Dermis blood vessel endothelial cell (primary cell): ENCODE measurements around the gene PSMB10. TPM values are rescaled to one million over a fixed set of nuclear protein-coding genes. Genes with fewer than 3 reads are reported as not detected.
"Not testable (repeated sequence)": the region's sequence is repeated elsewhere in the genome, so short reads cannot be mapped to it uniquely, and the experiment has no call there.

ENCODE experiments used
- DNase-seq: peaks from one replicate; pipeline ENCODE4 v3.0.0; 2010
- total RNA-seq: library from RNA; depleted of rRNA; stranded (reverse); fragments of >200 nt; gene quantifications from 2 replicates; pipeline ENCODE4 v1.2.3, GENCODE V29; 2014

PSMB10 gene
- total RNA-seq: 46.8 and 95.8 TPM in 2 replicates

DNA sequence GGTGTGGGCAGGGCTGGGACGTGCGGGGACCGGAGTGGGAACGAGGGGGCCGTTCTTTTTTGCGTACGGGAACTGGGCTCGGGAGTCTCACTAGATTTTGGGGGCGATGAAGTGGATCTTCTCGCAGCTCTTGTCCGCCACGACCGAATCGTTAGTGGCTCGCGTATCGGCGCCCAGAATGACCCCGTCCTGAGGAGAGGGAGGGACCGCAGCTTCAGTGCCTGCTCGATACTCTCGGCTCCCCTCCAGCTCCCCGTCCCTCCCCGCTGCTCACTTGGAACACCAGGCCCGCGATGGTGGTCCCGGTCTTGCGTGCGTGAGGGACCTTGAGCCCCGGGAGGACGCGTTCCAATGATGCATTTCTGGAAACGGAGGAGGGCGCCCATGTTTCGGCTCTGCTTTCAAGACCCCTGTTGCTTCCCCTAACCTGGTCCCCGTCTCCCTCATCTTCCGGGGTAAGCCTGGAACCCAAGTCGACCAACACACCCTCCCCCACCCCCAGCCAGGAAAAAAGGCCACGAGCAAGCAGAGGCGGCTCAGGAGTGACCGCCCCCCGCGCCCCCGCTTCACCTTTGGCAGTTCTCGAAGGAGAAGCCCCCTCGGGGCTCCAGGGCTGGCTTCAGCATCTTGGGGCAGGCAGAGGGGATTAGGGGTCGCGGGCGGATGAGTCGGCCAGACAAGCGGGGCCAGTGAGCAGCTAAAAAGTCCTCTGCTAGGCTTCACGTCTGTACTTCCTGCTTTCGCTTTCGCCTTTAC lies at the start of gene PSMB10:
Gene PSMB10, minus strand, starts transcription at position 727 of the 756 bp plus-strand sequence. Its CDS starts 101 bp downstream, at position 626.
- DNase-seq: peak; percentile 68

DNA sequence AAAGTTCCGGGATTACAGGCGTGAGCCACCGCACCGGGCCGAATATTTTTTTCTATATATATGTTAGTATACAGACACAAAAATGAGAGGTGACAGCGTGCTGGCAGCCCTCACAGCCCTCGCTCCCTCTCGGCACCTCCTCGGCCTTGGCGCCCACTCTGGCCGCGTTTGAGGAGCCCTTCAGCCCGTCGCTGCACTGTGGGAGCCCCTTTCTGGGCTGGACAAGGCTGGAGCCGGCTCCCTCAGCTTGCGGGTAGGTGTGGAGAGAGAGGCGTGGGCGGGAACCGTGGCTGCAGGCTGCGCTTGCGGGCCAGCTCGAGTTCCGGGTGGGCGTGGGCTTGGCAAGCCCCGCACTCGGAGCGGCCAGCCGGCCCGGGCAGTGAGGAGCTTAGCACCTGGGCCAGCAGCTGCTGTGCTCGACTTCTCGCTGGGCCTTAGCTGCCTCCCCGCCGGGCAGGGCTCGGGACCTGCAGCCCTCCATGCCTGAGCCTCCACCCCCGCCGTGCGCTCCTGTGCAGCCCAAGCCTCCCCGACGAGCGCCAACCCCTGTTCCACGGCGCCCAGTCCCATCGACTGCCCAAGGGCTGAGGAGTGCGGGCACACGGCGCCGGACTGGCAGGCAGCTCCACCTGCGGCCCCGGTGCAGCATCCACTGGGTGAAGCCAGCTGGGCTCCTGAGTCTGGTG lies 45.5 kb upstream of the PSMB10 start:
- DNase-seq: no peak

DNA sequence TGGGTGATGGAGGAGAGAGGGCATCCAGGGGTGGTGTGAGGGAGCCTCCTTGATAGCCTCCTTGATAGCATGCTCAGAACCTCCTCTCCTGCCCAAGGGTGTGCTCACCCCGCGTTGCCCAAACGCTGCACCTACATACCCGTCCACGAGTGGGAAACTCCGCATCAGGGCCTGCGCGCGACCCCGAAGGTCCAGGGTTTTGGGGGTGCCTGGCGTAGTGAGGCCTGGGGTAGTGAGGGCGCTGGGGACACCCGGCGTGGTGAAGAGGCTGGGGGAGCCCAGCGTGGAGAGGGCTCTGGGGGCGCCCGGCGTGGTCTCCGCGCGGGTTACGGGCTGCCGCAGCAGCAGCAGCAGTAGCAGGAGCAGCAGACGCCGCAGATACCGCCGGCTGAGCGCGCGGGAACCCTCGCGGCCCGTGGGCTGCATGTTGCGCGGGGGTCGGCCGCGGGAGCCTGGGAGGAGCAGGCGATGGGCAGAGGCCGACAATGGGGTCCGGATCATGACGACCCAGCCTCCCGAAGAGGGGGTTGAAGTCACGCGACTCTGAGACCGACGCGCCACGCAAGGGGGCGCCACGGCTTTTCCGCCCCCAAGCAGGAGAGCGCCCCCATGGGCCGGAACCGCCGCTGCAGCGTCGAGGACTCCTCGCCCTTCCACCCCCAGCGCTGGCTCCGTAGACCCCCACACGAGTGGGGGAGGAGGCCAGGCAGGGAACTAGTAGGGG lies 43.5 kb upstream of the PSMB10 start, which contains the start of gene DPEP3:
Gene DPEP3, minus strand, starts transcription at position 545 of the 724 bp plus-strand sequence. Its CDS starts 119 bp downstream, at position 426.
- DNase-seq: peak; percentile 31

DNA sequence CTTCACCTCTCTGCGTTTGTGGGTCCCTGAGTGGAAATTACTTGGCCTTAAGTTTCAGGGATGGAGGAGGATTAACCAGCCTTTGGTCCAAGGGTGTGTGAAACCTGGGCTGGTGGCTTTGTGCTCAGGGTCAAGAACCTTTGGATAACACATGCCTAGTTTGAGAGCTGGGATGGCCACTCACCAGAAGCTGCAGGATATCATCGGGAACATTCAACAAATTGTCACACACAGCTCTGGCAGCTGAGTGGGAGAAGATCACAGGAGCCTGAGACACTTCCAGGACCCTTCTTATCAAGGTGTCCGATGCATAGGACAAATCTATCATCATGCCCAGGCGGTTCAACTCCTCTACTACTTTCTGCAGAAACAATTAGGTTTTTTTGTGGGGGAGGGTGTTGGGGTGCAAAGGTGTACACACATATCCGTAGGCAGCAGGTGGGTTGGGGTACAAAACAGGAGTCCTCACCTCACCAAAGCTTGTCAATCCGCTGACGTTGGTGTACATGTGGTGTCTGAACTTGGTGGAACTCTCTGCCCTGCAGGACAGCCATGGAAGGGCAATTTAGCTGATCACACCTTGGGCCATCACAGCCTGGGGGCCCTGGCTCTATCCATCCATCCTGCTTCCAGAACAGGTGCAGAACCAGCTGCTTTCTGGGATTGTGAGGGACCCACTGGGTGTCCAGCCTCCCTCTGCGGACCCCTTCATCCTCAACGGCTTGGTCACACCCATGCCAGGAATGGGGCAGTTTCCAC lies 41.0 kb upstream of the PSMB10 start:
- DNase-seq: no peak

DNA sequence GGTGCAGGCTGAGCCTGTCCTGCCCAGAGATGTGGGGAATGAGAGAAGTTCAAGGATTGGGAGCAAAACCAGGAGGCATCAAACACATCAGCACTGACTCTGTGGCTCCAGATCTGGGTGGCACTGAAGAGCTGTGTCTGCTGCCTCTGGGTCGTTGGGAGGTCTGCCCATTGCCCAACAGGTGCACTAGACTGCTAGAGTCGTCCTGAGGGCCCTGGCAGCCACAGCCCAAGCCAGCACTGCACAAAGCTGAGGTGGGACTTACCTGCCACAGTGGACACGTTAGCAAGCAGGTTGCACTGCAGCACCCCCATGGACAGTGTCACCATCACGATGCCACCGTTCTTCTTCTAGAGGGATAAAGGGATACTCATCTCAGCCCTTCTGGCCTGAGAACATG lies 40.4 kb upstream of the PSMB10 start:
- no peak for DNase-seq

DNA sequence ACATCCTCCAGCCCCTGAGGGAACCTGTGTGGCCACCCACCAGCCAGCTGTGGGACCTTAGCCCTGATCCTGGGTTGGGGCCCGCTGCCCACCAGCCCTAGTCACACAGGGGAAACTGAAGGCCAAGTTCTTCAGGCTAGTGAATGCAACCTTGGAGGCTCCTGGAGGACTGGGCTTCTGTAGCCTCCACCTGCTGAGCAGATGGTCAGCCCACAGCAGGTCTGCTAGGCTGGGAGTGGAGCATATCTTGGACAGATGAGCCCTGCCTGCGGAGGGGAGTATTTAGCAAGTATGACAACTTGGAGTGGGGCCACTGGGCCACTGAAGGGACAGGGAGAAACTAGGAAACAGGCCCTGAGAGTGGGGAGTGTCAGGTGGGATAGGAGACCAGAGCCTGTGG lies 39.6 kb upstream of the PSMB10 start:
- DNase-seq: no peak

DNA sequence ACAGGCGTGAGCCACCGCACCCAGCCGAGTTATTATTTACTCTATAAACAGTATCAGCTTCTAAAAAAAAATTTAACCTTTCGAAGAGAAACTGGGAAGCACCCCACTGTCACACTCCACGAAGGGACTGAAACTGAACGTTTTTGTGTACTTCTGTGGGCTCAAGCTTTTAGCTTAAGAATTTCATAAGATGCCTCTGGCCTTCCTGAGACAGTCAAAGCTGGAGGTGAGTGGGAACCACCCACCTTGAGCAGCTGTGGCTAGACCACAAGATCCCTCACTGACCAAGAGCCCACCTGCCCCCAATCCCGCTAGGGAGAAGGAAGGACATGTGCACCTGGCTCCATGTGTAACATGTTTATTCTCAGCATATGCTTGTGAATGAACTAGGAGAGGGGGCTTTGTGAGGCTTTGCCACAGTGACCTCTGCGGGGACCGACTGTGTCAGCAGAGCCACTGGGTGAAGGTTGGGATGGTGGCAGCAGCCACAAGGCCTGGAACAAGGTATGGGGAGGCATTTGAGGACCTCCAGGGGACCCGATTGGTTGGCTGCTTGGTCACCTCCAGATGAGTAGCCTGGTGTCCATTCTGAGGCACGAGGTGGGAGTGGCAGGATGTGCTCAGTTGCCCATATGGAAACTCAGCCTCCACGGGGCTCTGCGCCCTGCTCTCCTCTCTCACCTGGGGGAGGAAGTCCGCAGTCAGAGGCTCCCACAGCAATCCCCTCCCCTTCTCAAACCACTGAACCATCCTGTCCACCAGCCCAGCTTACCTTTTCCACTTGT lies 38.9 kb upstream of the PSMB10 start:
- DNase-seq: no peak

DNA sequence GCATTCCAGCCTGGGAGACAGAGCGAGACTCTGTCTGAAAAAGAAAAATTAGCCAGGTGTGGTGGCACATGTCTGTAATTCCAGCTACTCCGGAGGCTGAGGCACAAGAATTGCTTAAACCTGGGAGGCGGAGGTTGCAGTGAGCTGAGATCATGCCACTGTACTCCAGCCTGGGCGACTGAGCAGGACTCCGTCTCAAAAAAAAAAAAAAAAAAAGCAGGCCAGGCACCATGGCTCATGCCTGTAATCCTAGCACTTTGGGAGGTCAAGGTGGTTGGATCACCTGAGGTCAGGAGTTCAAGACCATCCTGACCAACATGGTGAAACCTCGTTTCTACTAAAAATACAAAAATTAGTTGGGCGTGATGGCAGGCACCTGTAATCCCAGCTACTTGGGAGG lies 35.6 kb upstream of the PSMB10 start:
- not testable (repeated sequence) for DNase-seq

DNA sequence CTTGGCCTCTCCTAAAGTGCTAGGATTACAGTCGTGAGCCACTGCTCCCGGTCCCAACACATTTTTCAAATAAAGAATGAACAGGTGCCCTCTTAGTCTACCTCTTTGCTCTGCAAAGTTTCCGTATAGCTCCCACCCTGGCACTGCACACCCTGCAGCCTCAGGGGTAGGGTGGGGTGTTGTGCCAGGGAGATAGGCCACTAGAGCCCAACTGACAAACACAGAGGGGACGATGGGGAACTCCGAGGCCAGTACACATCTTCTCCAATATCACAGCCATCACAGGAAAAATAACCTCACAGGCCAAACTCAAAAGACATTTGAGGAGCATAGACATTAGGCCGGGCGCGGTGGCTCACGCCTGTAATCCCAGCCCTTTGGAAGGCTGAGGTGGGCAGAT lies 34.5 kb upstream of the PSMB10 start:
- DNase-seq: no peak

DNA sequence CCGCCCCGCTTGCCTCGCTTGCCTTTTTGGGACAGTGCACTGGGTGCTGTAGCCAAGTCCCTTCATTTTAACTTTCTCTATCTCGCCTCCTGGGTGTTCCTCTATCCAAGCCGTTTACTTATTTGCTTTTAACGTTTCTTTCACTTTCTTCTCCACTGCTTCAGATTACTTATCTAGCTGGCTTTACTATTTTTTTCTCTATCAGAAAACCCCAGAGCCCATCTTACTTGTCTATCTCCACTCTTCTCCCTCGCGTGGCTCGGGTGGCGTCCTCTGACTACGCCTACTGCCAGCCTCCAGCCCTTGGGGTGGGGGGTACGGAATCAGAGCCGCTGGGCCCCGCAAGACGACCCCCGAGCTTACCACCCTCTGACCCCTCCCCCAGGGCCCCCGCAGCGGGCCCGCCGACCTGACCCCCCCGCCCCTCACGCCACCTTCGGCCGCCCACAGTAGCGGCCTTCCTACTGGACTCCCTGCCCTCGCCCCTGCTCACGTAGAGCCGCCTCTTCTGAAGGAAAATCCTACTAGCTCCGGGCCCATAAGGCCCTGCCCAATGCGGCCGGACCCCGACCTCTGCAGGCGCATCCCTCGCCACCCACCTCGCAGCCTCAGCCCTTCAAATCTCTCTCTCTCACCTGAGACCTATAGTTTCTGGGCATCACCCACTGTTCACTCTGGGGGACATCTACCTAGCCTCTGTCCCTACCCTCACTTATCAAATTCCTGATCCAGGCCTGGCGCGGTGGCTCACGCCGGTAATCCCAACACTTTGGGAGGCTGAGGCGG lies 32.8 kb upstream of the PSMB10 start:
- no peak for DNase-seq

DNA sequence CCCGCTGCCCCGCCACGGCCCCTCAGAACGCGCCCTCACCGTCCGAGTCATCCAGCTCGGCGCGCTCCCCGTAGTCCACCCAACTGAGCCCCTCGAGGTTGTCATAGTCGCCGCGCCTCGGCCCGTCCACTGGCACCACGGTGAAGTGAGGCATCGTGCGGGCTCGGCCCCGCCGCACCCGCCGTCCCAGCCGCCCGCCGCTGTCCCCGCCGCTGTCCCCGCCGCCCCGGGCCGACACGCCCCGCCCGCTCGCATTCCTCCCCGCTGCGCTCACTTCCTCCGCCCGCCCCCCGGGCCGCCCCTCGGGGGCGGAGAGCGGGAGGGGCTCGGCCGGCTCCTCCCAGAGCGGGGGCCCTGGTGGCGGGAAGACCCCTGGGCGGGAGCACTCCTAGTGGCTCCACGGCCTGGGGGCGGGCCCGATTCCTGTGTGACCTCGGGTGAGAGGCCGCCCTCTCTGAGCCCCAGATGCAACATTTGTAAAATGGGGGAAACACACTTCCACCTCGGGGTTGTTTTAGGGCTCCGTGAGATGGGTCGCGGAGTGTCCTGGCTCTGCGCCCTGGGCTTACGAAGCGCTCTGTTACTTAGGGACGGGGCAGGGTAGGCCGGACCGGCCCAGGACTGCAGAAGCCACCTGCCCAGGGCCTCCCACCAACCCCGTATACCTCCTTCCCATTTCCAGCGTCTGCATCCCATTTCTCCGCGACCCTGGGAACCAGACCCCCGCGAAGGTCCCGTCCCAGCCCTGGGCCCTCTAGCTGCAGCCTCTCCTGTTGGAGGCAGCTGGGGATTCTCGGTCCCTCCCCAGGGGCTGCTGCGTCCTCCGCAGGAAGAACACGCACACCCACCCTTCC lies 32.0 kb upstream of the PSMB10 start, which contains the start of gene SLC12A4:
Gene SLC12A4, minus strand, starts transcription at position 238 of the 854 bp plus-strand sequence. Its CDS starts 84 bp downstream, at position 154.
- DNase-seq: peak; percentile 83

DNA sequence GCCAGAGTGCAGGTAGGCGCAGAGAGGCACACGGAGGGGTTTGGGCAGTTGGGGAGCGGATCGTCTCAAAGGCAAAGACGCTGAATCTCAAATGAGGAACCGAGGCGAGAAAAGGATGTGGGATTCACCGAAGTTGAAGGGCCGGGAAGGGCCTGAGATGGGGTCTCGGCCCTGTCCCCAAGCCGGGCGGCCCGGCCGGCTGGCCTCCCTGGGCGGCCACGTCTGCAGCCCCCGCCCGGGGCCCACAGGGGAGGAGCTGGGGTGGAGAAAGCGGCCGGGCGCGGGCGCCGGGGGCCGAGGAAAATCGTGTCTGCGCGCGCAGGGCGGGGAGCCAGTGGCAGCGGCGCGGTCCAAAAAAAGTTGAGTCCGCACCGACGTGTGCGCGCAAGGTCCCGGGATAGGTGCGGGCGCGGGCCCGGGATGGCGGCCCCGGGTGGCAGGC lies 31.3 kb upstream of the PSMB10 start:
- peak; percentile 48 for DNase-seq

DNA sequence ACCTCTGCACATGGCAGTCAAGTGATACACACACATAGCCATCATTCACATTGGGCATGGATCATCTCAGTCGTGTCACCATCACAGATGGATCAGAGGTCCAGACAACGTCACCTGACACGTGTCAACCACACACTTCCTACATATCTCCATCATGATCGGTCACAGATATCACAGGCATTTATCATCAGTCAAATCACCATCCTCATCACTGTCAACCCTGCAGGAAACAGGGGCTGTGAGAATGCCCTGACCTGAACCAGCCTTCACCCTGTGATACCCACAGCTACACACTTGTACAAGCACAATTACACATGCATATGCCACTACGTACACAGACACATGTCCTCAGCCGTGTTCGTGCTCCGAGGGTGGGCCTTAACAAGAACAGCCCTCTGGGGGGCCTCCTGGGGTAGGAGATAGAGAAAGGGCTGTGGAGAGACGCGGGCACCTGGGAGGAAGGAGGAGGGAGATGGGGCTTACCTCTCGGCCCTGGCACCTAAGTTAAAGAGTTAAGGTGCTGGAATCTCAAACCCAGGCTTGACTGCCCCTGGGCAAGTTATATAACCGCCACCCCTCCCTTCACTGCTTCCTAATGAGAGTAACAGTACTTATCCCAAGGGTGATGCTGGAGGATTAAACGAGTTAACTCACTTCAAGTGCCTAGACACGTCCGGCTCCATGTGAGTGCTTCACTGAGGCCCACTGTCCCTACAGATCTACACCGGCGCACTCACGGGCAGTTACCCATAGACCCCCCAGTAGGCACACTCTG lies 30.7 kb upstream of the PSMB10 start:
- DNase-seq: peak; percentile 49

DNA sequence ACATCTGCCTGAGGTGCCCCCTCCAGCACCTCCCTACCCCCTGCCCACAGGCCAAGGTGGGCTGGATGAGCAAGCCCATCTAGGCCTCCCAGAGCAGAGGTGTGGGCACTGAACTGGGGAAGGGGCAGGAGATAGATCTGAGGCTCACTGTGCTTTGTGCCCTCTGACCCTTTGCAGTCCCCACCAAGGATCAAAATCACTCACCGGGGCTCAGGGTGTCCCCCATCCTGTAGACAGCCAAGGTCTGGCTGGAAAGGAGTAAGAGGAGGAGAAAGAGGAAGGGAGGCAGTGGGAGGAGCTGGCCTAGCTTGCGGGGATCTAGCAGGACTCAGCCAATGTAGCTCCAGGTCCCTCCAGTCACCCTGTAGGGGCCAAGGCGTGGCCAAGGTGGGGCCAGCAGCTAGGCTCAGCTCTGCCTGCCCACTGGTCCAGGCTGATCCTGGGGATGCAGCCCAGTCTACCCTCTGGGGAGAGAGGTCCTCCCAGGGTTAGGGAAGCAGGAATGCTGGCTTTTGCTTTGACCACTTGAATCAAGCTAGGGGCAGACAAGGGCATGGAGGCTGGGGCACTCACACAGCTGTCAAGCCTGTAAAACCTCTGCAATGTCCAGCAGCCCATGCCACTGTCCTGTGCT lies 30.0 kb upstream of the PSMB10 start:
- DNase-seq: no peak

DNA sequence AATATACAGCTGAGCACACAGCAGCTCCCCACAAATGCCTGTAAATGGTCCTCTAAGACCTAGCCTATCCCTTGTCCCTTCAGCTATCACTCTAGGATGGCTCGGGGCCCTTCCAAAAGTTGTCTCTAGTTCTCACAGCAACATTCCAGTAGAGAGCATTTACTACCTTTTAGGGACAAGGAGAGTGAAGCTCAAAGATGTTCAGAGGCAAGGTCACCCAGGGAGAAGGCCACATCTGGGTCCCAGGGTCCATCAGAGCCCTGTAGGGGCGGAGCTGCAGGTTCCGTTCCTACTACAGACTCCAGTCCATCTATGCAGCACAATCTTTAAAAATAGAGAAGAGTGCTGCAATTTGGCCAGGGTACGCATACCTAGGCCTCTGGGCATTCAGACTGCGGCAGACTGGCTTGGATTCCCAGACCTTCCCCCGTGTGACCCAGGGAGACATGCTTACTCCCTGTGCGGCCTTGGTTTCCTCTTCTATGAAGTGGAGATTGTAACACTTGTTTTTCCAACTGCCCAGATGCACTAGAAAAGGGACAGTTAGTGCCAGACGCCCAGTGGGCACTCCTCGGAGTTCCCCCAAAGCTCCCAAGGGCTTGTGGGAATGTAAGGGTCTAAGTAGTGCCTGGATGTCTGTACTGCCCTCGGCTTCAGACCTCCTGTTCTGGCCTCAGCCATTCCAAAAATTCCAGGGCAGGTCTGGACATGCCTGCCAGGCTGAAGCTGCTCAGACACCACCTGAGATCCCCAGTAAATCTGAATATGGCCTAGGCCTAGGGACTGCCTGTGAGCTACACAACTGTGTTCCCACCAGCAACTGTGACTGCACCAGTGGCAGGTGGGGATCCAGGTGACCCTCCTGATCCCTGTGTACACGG lies 29.3 kb upstream of the PSMB10 start:
- no peak for DNase-seq

DNA sequence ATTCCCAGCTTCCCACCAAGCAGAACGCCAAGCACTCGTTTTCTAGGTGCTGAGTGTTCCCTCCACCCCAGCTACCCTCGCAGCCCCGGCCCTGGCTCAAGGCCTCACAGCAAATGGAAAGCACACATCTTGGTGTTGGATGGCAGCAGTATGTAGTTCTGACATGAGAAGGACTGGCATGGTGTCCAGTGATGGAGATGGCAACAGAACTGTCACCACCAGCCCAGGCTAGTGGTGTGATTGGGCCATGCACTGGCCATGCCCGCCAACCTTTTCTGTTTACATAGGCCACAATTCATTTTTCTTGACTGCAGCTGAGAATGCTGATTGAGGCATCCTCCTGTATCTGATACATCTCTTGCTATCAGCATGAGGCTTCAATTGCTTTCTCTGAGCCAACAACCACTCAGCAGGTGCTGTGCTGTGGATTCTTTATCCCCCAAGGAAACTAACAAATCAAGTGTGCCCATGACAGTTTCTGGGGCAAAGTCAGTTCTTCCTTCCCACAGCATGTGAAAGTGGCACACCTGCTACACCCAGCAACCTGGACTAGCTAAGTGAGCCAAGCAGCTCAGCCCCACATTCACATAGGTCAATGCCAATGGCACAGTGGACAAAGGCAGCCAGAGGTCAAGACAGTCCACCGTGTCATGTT lies 28.0 kb upstream of the PSMB10 start:
- no peak for DNase-seq
